HG03432 (cell line): ENCODE measurements around the gene ODC1.
"Not testable (repeated sequence)": the region's sequence is repeated elsewhere in the genome, so short reads cannot be mapped to it uniquely, and the experiment has no call there.

Experiments used
- ATAC-seq: cut with Tn5 transposase; IDR thresholded peaks from one replicate; pipeline ENCODE4 v1.9.1; 2021; ENCODE audit warnings: mild to moderate bottlenecking, moderate library complexity; ENCODE audit not compliant: unreplicated experiment

ODC1 gene

GRCh38 chr2:10454505-10454904 lies 6.4 kb upstream of the ODC1 start:
- ATAC-seq: no peak

- ATAC-seq: no peak
Observed at GRCh38 chr2:10453905-10454298, 5.8 kb upstream of the ODC1 start.

GRCh38 chr2:10452956-10453904 lies 5.1 kb upstream of the ODC1 start:
- no peak for ATAC-seq

GRCh38 chr2:10452312-10452711 lies 4.2 kb upstream of the ODC1 start:
- ATAC-seq: no peak

GRCh38 chr2:10451819-10452218 lies 3.7 kb upstream of the ODC1 start:
- no peak for ATAC-seq

GRCh38 chr2:10449838-10450691 lies 1.9 kb upstream of the ODC1 start:
- ATAC-seq: no peak

GRCh38 chr2:10449486-10449831 lies 1.3 kb upstream of the ODC1 start:
- no peak for ATAC-seq

GRCh38 chr2:10448576-10449485 lies 704 bp upstream of the ODC1 start:
- peak; percentile 65 for ATAC-seq

- peak; percentile 22 for ATAC-seq
Observed at GRCh38 chr2:10447300-10447894, 730 bp downstream of the ODC1 start.

- no peak for ATAC-seq
Observed at GRCh38 chr2:10446631-10447030, 1.5 kb downstream of the ODC1 start.

- ATAC-seq: no peak
Observed at GRCh38 chr2:10444463-10444862, 3.7 kb downstream of the ODC1 start.

- not testable (repeated sequence) for ATAC-seq
Observed at GRCh38 chr2:10442469-10443126, 5.5 kb downstream of the ODC1 start.

- ATAC-seq: no peak
Observed at GRCh38 chr2:10441948-10442347, 6.2 kb downstream of the ODC1 start.

GRCh38 chr2:10440736-10441135 lies 7.4 kb downstream of the ODC1 start:
- ATAC-seq: no peak

- no peak for ATAC-seq
Observed at GRCh38 chr2:10439971-10440370, 8.2 kb downstream of the ODC1 start.

GRCh38 chr2:10439185-10439879 lies 8.8 kb downstream of the ODC1 start:
- no peak for ATAC-seq

GRCh38 chr2:10438688-10439087 lies 9.4 kb downstream of the ODC1 start:
- ATAC-seq: no peak

- no peak for ATAC-seq
Observed at GRCh38 chr2:10437806-10438205, 10.3 kb downstream of the ODC1 start.

- no peak for ATAC-seq
Observed at GRCh38 chr2:10436583-10437110, 11.5 kb downstream of the ODC1 start.
